Cardiac muscle cell (in vitro differentiated cells and primary cell): ENCODE data around the gene NBEA. TPM values are rescaled to one million over a fixed set of nuclear protein-coding genes. Genes with fewer than 3 reads are reported as not detected.

ENCODE experiments used
- DNase-seq, 2 donors: peaks; one replicate each; pipeline versions ENCODE4 v3.0.0 to v3.0.0-alpha.2; 2010 to 2017; ENCODE audit warnings: low read depth in 1 of 2, low spot score in 1 of 2
- H3K27ac ChIP-seq: fragments of 200-600 bp; sonication (generic); 2 replicates; pipeline ENCODE4 v1.5.1; 2016
- H3K27me3 ChIP-seq: fragments of 200-600 bp; sonication (generic); 2 replicates; pipeline ENCODE4 v1.6.0; 2016; ENCODE audit warnings: control low read depth
- H3K36me3 ChIP-seq: fragments of 200-600 bp; sonication (generic); 2 replicates; pipeline ENCODE4 v1.5.1; 2016; ENCODE audit warnings: control low read depth
- H3K4me1 ChIP-seq: fragments of 200-600 bp; sonication (generic); 2 replicates; pipeline ENCODE4 v1.8.1; 2017; ENCODE audit warnings: low read depth, mild to moderate bottlenecking, mixed run types
- H3K4me3 ChIP-seq: fragments of 200-600 bp; sonication (generic); 2 replicates; pipeline ENCODE4 v1.5.1; 2016; ENCODE audit warnings: mild to moderate bottlenecking
- H3K9me3 ChIP-seq: fragments of 200-600 bp; sonication (generic); 2 replicates; pipeline ENCODE4 v1.5.1; 2017; ENCODE audit warnings: low read depth, mild to moderate bottlenecking, control low read depth
- polyA plus RNA-seq: library from polyadenylated mRNA; unstranded; fragments of >200 nt; fragmentation: Nextera tagmentation; extraction: Ambion mirVana; gene quantifications from 2 replicates; pipeline ENCODE4 v1.2.1, GENCODE V29; 2016
- total RNA-seq: library from RNA; depleted of rRNA; stranded (reverse); fragments of >200 nt; gene quantifications from 2 replicates; pipeline ENCODE4 v1.2.3, GENCODE V29; 2016
- TF ChIP-seq, protein P1 (sequence below): IDR thresholded peaks from 2 replicates; pipeline ENCODE4 v1.5.1; 2012; ENCODE audit warnings: low read depth, mild to moderate bottlenecking, low read length

Gene NBEA
- total and polyA plus RNA-seq, 2 experiments from 2014 or later: 4.6 to 13.2 TPM

DNA sequence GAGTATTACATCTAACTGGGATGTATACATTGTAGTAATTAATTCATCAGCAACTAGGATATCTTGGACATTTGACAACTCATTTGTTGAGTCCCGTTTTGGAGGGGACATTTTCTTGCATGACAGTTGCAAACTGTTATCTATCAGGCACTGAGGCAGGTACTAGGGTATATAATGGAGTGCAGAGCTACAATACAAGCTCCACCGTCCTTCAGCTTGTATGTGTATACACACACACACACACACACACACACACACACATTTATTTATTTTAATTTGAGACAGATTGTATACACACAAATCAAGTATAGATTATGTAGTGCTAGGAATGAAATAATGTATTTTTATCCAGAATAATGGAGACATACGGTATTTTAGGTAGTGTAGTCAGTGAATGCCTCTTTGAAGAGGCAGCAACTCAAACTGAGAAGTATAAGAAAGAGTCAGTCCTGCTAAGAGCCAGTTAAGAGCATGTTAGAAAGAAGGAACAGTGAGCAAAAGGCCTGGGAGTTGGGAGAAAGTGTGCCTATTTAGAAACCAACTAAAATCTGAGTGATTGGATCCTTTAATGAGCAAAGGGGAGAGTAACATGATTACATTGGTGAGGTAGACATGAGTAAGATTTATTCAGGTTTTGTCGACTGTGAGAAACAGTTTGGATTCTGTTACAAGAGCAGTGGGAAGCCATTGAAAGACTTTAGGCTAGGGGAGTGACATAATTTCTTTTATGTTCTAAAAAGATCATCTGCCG lies 74.5 kb downstream of the NBEA start:
- Histone ChIP-seq H3K4me1 (no peaks in the 10 kb centered on the region), H3K36me3 (no peaks in the 10 kb centered on the region), H3K9me3 (no peaks in the 10 kb centered on the region), H3K27ac (peak overlapping the region; percentile 75), H3K27me3 (no peaks in the 10 kb centered on the region), H3K4me3 (no peak overlapping the region)
- TF ChIP-seq, protein P1, sequence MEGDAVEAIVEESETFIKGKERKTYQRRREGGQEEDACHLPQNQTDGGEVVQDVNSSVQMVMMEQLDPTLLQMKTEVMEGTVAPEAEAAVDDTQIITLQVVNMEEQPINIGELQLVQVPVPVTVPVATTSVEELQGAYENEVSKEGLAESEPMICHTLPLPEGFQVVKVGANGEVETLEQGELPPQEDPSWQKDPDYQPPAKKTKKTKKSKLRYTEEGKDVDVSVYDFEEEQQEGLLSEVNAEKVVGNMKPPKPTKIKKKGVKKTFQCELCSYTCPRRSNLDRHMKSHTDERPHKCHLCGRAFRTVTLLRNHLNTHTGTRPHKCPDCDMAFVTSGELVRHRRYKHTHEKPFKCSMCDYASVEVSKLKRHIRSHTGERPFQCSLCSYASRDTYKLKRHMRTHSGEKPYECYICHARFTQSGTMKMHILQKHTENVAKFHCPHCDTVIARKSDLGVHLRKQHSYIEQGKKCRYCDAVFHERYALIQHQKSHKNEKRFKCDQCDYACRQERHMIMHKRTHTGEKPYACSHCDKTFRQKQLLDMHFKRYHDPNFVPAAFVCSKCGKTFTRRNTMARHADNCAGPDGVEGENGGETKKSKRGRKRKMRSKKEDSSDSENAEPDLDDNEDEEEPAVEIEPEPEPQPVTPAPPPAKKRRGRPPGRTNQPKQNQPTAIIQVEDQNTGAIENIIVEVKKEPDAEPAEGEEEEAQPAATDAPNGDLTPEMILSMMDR: no peak
- no peak for DNase-seq

DNA sequence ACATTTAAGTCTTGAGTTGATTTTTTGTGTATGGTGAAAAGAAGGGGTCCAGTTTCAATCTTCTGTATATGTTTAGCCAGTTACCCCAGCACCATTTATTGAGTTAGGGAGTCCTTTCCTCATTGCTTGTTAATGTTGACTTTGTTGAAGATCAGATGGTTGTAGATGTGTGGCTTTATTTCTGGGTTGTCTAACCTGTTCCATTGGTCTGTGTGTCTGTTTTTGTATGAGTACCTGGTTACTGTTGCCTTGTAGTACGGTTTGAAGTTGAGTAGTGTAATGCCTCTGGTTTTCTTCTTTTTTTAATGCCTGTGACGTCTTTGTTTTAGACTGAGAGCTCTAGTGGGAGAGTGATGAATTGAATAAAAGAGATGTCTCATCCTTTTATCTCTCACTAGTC lies 83.2 kb downstream of the NBEA start:
- TF ChIP-seq, protein P1: no peak
- Histone ChIP-seq H3K27ac (no peak overlapping the region), H3K4me1 (no peaks in the 10 kb centered on the region), H3K4me3 (no peak overlapping the region), H3K27me3 (no peaks in the 10 kb centered on the region), H3K9me3 (no peaks in the 10 kb centered on the region), H3K36me3 (no peaks in the 10 kb centered on the region)
- no peak for DNase-seq

DNA sequence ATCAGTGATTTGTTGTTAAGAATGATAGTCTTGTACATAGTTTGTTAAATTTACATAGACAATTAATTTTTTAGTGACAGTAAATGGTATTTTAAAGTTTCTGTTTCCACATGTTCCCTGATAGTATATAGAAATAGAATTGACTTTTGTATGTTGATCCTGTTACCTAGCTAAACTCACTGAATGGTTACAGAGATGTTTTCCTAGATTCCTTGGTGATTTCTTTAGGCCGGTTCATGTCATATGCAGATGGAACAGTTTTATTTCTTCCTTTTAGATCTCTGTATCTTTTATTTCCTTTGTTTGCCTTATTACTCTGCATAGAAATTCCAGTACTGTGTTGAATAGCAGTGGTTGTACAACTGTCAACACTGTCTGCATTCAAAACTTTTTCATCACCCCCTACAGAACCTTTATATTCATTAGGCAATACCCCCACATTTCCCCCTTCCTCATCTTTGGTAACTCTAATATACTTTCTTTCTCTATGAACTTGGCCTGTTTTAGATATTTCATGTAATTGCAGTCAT lies 86.3 kb downstream of the NBEA start:
- Histone ChIP-seq H3K36me3 (no peaks in the 10 kb centered on the region), H3K4me1 (no peaks in the 10 kb centered on the region), H3K27ac (no peak overlapping the region), H3K4me3 (no peak overlapping the region), H3K9me3 (no peaks in the 10 kb centered on the region), H3K27me3 (no peaks in the 10 kb centered on the region)
- TF ChIP-seq, protein P1: no peak
- DNase-seq: no peak

DNA sequence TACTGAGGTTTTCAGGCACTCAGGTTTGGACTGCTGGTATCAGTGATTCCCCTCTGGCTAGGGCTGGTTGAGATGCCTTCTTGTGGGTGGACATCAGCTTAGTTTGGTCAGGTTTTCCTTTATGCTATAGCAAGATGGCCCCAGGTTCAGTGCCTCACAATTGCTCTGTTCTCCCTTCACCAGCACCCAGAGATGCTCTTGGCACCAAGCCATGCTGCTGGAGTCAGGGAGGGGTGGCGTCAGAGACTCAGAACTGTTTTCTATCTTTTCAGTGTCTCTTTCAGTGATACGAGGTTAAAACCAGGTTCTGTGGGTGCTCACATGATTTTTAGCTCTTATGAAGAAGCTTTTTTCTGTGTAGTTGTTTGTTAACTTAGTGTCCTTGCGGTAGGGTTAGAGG lies 96.9 kb downstream of the NBEA start:
- Histone ChIP-seq H3K9me3 (no peaks in the 10 kb centered on the region), H3K27me3 (no peaks in the 10 kb centered on the region), H3K36me3 (no peaks in the 10 kb centered on the region), H3K4me1 (no peaks in the 10 kb centered on the region), H3K27ac (no peak overlapping the region), H3K4me3 (no peak overlapping the region)
- no peak for DNase-seq
- TF ChIP-seq, protein P1: no peak

DNA sequence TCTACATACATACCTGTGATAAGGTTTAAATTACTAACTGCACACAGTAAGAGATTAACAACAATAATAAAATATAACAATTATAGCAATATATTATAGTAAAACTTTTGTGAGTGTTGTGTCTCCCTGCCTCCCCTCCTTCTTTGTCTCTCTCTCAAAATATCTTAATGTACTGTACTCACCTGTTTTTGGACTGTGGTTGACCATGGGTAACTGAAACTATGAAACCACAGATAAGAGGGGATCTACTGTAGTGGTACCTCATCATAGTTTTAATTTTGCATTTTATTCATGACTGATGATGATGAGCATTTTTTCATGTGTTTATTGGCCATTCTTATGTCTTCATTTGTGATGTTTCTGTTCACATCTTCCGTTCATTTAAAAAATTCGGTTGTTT lies 104.5 kb downstream of the NBEA start:
- TF ChIP-seq, protein P1: no peak
- Histone ChIP-seq H3K27me3 (no peaks in the 10 kb centered on the region), H3K4me1 (no peaks in the 10 kb centered on the region), H3K36me3 (no peaks in the 10 kb centered on the region), H3K4me3 (no peak overlapping the region), H3K27ac (no peak overlapping the region), H3K9me3 (no peaks in the 10 kb centered on the region)
- no peak for DNase-seq
